HCT116 (cell line): ENCODE measurements around the gene TPH2. TPM values are rescaled to one million over a fixed set of nuclear protein-coding genes. Genes with fewer than 3 reads are reported as not detected.

ENCODE experiments used
- ATAC-seq: fragments of 200-7000 bp; cut with Tn5 transposase; 2 replicates; pipeline ENCODE4 v1.9.1; 2020; ENCODE audit warnings: mild to moderate bottlenecking, moderate library complexity
- BruUV-seq: library from RNA; stranded (reverse); fragments of 400-500 nt; replicated peaks from 2 replicates; lab custom pipeline; 2021; lab: Mats Ljungman, UMichigan
- CTCF ChIA-PET: fragments of 300-600 bp; sonication (Branson Sonifier 250); formaldehyde crosslinking; loops from one replicate; lab custom pipeline; 2021; ENCODE audit warnings: antibody characterized with exemption; lab: Charles Lee
- POLR2A ChIA-PET: fragments of 300-600, 350-600 bp; sonication (Branson Sonifier 250); formaldehyde crosslinking; loops from one replicate; lab custom pipeline; 2021; ENCODE audit warnings: antibody characterized with exemption; lab: Charles Lee
- RAD21 ChIA-PET, 2 experiments: fragments of 300-600 bp; sonication (Branson Sonifier 250); formaldehyde crosslinking; loops; one replicate each; lab custom pipeline; 2023; ENCODE audit warnings: low total read pairs in 2 of 2; ENCODE audit not compliant: uncharacterized antibody in 2 of 2, unreplicated experiment in 2 of 2, low non-redundant PET in 1 of 2; lab: Charles Lee
- DNase-seq: peaks from one replicate; pipeline ENCODE4 v3.0.0-alpha.2; 2010; ENCODE audit warnings: low read depth, low spot score
- H2AFZ ChIP-seq: fragments of 200-600 bp; shearing (Covaris generic), sonication (generic); 2 replicates; pipeline ENCODE4 v1.6.1; 2017; ENCODE audit warnings: low read depth, mixed run types, mixed read lengths, antibody characterized with exemption, low read length; ENCODE audit not compliant: poor library complexity, severe bottlenecking
- H3K27ac ChIP-seq: 2 replicates; pipeline ENCODE4 v1.5.1; 2012; ENCODE audit warnings: low read depth, low read length
- H3K27me3 ChIP-seq: fragments of 200-600 bp; sonication (generic); 2 replicates; pipeline ENCODE4 v1.6.1; 2016; ENCODE audit warnings: mixed run types, low read length, mixed read lengths; ENCODE audit not compliant: insufficient read depth
- H3K36me3 ChIP-seq, 2 experiments: fragments of 200-500 bp in 1 of 2; fragments of 200-600 bp in 1 of 2; sonication (Bioruptor generic) in 1 of 2; sonication (generic) in 1 of 2; 2 replicates each; pipeline versions ENCODE4 v1.5.1 to v1.6.1; 2014 to 2016; ENCODE audit warnings: low read length in 2 of 2, inconsistent platforms in 1 of 2, mixed read lengths in 1 of 2, mixed run types in 1 of 2; ENCODE audit not compliant: insufficient read depth in 2 of 2, control insufficient read depth in 1 of 2
- H3K4me1 ChIP-seq, 2 experiments: fragments of 200-600 bp in 1 of 2; sonication (generic) in 1 of 2; 2 replicates each; pipeline versions ENCODE4 v1.5.1 to v1.6.1; 2012 to 2017; ENCODE audit warnings: low read length in 2 of 2, inconsistent platforms in 1 of 2, mild to moderate bottlenecking in 1 of 2, mixed read lengths in 1 of 2, mixed run types in 1 of 2, moderate library complexity in 1 of 2; ENCODE audit not compliant: insufficient read depth in 2 of 2, control insufficient read depth in 1 of 2
- H3K4me2 ChIP-seq: fragments of 200-600 bp; sonication (generic); 2 replicates; pipeline ENCODE4 v1.6.1; 2017; ENCODE audit warnings: mixed run types, low read length, mixed read lengths
- H3K4me3 ChIP-seq, 2 experiments: fragments of 200-600 bp in 1 of 2; sonication (generic) in 1 of 2; replicated peaks in 1 of 2; 2 replicates each; pipeline ENCODE4 v1.5.1; 2011 to 2016; ENCODE audit warnings: low read length in 2 of 2, control low read depth in 1 of 2, low read depth in 1 of 2, mild to moderate bottlenecking in 1 of 2, mixed read lengths in 1 of 2, mixed run types in 1 of 2
- H3K79me2 ChIP-seq: fragments of 200-600 bp; sonication (generic); 2 replicates; pipeline ENCODE4 v1.6.1; 2017; ENCODE audit warnings: mild to moderate bottlenecking, mixed run types, low read length, moderate library complexity, mixed read lengths; ENCODE audit not compliant: insufficient read depth
- H3K9ac ChIP-seq: fragments of 200-600 bp; sonication (generic); 2 replicates; pipeline ENCODE4 v1.6.1; 2016; ENCODE audit warnings: low read length, mixed read lengths
- H3K9me2 ChIP-seq: fragments of 200-600 bp; sonication (generic), shearing (Covaris generic); 2 replicates; pipeline ENCODE4 v1.6.1; 2017; ENCODE audit warnings: mixed run types, mild to moderate bottlenecking, moderate library complexity; ENCODE audit not compliant: insufficient read depth
- H3K9me3 ChIP-seq, 2 experiments: fragments of 200-500 bp in 1 of 2; fragments of 200-600 bp in 1 of 2; sonication (Bioruptor generic) in 1 of 2; sonication (generic) in 1 of 2; 2 replicates each; pipeline ENCODE4 v1.6.1; 2014 to 2017; ENCODE audit warnings: low read length in 2 of 2, mixed read lengths in 2 of 2, inconsistent platforms in 1 of 2, low read depth in 1 of 2, mild to moderate bottlenecking in 1 of 2, mixed run types in 1 of 2, moderate library complexity in 1 of 2; ENCODE audit not compliant: control insufficient read depth in 1 of 2, insufficient read depth in 1 of 2
- H4K20me1 ChIP-seq: fragments of 200-600 bp; sonication (generic), shearing (Covaris generic); 2 replicates; pipeline ENCODE4 v1.6.1; 2017; ENCODE audit warnings: mixed run types, mild to moderate bottlenecking, moderate library complexity; ENCODE audit not compliant: insufficient read depth
- CBX3 ChIP-seq: IDR thresholded peaks from 2 replicates; pipeline ENCODE4 v1.6.1; 2012; ENCODE audit warnings: low read depth
- CEBPB ChIP-seq: IDR thresholded peaks from 2 replicates; pipeline ENCODE4 v1.6.1; 2012; ENCODE audit warnings: low read depth
- EGR1 ChIP-seq: IDR thresholded peaks from 2 replicates; pipeline ENCODE4 v1.6.1; 2012; ENCODE audit warnings: low read depth
- EZH2 ChIP-seq: fragments of 200-600 bp; sonication (generic); IDR thresholded peaks from 2 replicates; pipeline ENCODE4 v1.6.1; 2017; ENCODE audit warnings: antibody characterized with exemption, mixed run types
- EZH2phosphoT487 ChIP-seq: fragments of 200-600 bp; IDR thresholded peaks from 2 replicates; pipeline ENCODE4 v1.6.1; 2018; ENCODE audit warnings: antibody characterized with exemption, borderline replicate concordance
- FOSL1 ChIP-seq: IDR thresholded peaks from 2 replicates; pipeline ENCODE4 v1.6.1; 2012; ENCODE audit warnings: low read depth
- POLR2A ChIP-seq: IDR thresholded peaks from 2 replicates; pipeline ENCODE4 v1.7.0; 2011; ENCODE audit warnings: borderline replicate concordance; ENCODE audit not compliant: insufficient read depth, insufficient read length; ENCODE audit errors: extremely low read depth
- POLR2AphosphoS5 ChIP-seq: IDR thresholded peaks from 2 replicates; pipeline ENCODE4 v1.6.1; 2011; ENCODE audit warnings: mild to moderate bottlenecking, low read depth, low read length, moderate library complexity
- RAD21 ChIP-seq: IDR thresholded peaks from 2 replicates; pipeline ENCODE4 v1.6.1; 2012; ENCODE audit warnings: low read depth, mild to moderate bottlenecking
- SIN3A ChIP-seq: IDR thresholded peaks from 2 replicates; pipeline ENCODE4 v1.6.1; 2012; ENCODE audit warnings: low read depth
- SP1 ChIP-seq: IDR thresholded peaks from 2 replicates; pipeline ENCODE4 v1.6.1; 2012; ENCODE audit warnings: low read depth
- TCF7L2 ChIP-seq: IDR thresholded peaks from 2 replicates; pipeline ENCODE4 v1.7.0; 2011; ENCODE audit warnings: borderline replicate concordance, inconsistent platforms; ENCODE audit not compliant: insufficient read depth, insufficient read length; ENCODE audit errors: extremely low read depth
- YY1 ChIP-seq: IDR thresholded peaks from 2 replicates; pipeline ENCODE4 v1.6.1; 2011; ENCODE audit warnings: low read length, low read depth, moderate library complexity, mild to moderate bottlenecking; ENCODE audit not compliant: insufficient replicate concordance; ENCODE audit errors: extremely low read depth
- ZFX ChIP-seq: fragments of 450-650 bp; IDR thresholded peaks from 2 replicates; pipeline ENCODE4 v1.6.1; 2017
- ZNF274 ChIP-seq: fragments of 200-500 bp; sonication (Bioruptor generic); IDR thresholded peaks from 2 replicates; pipeline ENCODE4 v1.6.1; 2014; ENCODE audit warnings: mild to moderate bottlenecking, low read depth, low read length, inconsistent platforms
- intact Hi-C: fragments of 100-400 bp; cut with micrococcal nuclease; formaldehyde crosslinking; loops from 2 replicates; pipeline ENCODE4 v1.10.0; 2022
- total RNA-seq: library from RNA; stranded (reverse); gene quantifications from one replicate; pipeline ENCODE4 v1.2.1, GENCODE V29; 2021; ENCODE audit not compliant: unreplicated experiment
- TF ChIP-seq, protein P1 (sequence below): IDR thresholded peaks from 2 replicates; pipeline ENCODE4 v1.6.1; 2012; ENCODE audit warnings: low read depth
- TF ChIP-seq, protein P2 (sequence below): IDR thresholded peaks from 2 replicates; pipeline ENCODE4 v1.6.1; 2012
- TF ChIP-seq, protein P3 (sequence below): IDR thresholded peaks from 2 replicates; pipeline ENCODE4 v1.6.1; 2012
- TF ChIP-seq, protein P4 (sequence below): IDR thresholded peaks from 2 replicates; pipeline ENCODE4 v1.6.1; 2011; ENCODE audit warnings: mild to moderate bottlenecking, low read length, moderate library complexity; ENCODE audit not compliant: insufficient replicate concordance; ENCODE audit errors: extremely low read depth
- TF ChIP-seq, protein P5 (sequence below), 3 experiments: fragments of 200-600 bp in 1 of 3; sonication (generic) in 1 of 3; IDR thresholded peaks in 2 of 3; conservative IDR thresholded peaks in 1 of 3; 2 replicates each; pipeline ENCODE4 v1.5.1; 2012 to 2017; ENCODE audit warnings: low read depth in 2 of 3, low read length in 2 of 3, antibody characterized with exemption in 1 of 3, borderline replicate concordance in 1 of 3, control low read depth in 1 of 3, mild to moderate bottlenecking in 1 of 3, mixed read lengths in 1 of 3, mixed run types in 1 of 3, moderate library complexity in 1 of 3; ENCODE audit not compliant: insufficient read depth in 1 of 3

Gene TPH2
- total RNA-seq, 1 experiment from 2014 or later: not detected

DNA sequence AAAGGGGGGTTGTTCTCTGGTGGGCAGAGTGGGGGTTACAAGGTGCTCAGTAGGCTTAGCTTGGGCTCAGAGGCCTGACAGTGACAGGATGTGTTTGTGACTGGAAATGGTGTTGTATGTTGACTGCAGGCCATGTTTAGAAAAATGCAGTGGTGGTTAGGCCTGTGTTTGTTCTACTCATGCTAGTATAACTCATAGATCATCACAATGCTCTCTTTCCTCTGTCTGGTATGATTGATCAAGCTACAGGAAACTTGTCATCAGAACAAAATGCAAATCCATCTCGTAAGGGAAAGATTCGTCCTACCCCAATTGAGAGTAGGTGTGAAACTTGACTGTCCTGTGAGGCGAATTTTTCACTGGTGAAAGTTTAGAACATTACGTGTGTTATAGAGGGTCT lies 11.8 kb downstream of the TPH2 start:
- H3K4me3 ChIP-seq: no peak overlapping the region
- TF ChIP-seq EZH2phosphoT487: no peak
- TF ChIP-seq ZFX: no peak
- TF ChIP-seq EGR1: no peak
- TF ChIP-seq ZNF274: no peak
- no peak for TF ChIP-seq TCF7L2
- TF ChIP-seq CEBPB: no peak
- TF ChIP-seq, protein P1, sequence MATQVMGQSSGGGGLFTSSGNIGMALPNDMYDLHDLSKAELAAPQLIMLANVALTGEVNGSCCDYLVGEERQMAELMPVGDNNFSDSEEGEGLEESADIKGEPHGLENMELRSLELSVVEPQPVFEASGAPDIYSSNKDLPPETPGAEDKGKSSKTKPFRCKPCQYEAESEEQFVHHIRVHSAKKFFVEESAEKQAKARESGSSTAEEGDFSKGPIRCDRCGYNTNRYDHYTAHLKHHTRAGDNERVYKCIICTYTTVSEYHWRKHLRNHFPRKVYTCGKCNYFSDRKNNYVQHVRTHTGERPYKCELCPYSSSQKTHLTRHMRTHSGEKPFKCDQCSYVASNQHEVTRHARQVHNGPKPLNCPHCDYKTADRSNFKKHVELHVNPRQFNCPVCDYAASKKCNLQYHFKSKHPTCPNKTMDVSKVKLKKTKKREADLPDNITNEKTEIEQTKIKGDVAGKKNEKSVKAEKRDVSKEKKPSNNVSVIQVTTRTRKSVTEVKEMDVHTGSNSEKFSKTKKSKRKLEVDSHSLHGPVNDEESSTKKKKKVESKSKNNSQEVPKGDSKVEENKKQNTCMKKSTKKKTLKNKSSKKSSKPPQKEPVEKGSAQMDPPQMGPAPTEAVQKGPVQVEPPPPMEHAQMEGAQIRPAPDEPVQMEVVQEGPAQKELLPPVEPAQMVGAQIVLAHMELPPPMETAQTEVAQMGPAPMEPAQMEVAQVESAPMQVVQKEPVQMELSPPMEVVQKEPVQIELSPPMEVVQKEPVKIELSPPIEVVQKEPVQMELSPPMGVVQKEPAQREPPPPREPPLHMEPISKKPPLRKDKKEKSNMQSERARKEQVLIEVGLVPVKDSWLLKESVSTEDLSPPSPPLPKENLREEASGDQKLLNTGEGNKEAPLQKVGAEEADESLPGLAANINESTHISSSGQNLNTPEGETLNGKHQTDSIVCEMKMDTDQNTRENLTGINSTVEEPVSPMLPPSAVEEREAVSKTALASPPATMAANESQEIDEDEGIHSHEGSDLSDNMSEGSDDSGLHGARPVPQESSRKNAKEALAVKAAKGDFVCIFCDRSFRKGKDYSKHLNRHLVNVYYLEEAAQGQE: no peak
- TF ChIP-seq, protein P2, sequence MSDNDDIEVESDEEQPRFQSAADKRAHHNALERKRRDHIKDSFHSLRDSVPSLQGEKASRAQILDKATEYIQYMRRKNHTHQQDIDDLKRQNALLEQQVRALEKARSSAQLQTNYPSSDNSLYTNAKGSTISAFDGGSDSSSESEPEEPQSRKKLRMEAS: no peak
- TF ChIP-seq SP1: no peak
- TF ChIP-seq RAD21: no peak
- no peak for TF ChIP-seq FOSL1
- TF ChIP-seq, protein P3, sequence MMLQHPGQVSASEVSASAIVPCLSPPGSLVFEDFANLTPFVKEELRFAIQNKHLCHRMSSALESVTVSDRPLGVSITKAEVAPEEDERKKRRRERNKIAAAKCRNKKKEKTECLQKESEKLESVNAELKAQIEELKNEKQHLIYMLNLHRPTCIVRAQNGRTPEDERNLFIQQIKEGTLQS: no peak
- no peak for TF ChIP-seq POLR2AphosphoS5
- TF ChIP-seq EZH2: no peak
- TF ChIP-seq, protein P4, sequence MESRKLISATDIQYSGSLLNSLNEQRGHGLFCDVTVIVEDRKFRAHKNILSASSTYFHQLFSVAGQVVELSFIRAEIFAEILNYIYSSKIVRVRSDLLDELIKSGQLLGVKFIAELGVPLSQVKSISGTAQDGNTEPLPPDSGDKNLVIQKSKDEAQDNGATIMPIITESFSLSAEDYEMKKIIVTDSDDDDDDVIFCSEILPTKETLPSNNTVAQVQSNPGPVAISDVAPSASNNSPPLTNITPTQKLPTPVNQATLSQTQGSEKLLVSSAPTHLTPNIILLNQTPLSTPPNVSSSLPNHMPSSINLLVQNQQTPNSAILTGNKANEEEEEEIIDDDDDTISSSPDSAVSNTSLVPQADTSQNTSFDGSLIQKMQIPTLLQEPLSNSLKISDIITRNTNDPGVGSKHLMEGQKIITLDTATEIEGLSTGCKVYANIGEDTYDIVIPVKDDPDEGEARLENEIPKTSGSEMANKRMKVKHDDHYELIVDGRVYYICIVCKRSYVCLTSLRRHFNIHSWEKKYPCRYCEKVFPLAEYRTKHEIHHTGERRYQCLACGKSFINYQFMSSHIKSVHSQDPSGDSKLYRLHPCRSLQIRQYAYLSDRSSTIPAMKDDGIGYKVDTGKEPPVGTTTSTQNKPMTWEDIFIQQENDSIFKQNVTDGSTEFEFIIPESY: no peak
- TF ChIP-seq SIN3A: no peak
- TF ChIP-seq, protein P5, sequence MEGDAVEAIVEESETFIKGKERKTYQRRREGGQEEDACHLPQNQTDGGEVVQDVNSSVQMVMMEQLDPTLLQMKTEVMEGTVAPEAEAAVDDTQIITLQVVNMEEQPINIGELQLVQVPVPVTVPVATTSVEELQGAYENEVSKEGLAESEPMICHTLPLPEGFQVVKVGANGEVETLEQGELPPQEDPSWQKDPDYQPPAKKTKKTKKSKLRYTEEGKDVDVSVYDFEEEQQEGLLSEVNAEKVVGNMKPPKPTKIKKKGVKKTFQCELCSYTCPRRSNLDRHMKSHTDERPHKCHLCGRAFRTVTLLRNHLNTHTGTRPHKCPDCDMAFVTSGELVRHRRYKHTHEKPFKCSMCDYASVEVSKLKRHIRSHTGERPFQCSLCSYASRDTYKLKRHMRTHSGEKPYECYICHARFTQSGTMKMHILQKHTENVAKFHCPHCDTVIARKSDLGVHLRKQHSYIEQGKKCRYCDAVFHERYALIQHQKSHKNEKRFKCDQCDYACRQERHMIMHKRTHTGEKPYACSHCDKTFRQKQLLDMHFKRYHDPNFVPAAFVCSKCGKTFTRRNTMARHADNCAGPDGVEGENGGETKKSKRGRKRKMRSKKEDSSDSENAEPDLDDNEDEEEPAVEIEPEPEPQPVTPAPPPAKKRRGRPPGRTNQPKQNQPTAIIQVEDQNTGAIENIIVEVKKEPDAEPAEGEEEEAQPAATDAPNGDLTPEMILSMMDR (IDR thresholded peaks at IDR 0.05 in 2 of 3, conservative IDR thresholded peaks at IDR 0.05 in 1 of 3; ENCODE audit: borderline replicate concordance in 1 of 3, insufficient read depth in 1 of 3, low read depth in 2 of 3, low read length in 2 of 3): no peak
- no peak for TF ChIP-seq CBX3
- TF ChIP-seq POLR2A: no peak
- no peak for TF ChIP-seq YY1
- H3K4me2 ChIP-seq: no peak overlapping the region
- no peaks in the 10 kb centered on the region for H3K9me3 ChIP-seq
- POLR2A ChIA-PET: no interaction called here
- RAD21 ChIA-PET: no interaction called here
- H2AFZ ChIP-seq: no peak overlapping the region
- H3K9me2 ChIP-seq: no peaks in the 10 kb centered on the region
- no peak overlapping the region for H3K9ac ChIP-seq
- no peaks in the 10 kb centered on the region for H4K20me1 ChIP-seq
- H3K27ac ChIP-seq: no peak overlapping the region
- H3K79me2 ChIP-seq: no peaks in the 10 kb centered on the region
- CTCF ChIA-PET: no interaction called here
- no peaks in the 10 kb centered on the region for H3K4me1 ChIP-seq
- intact Hi-C loops: no loop called here
- ATAC-seq (no peak), DNase-seq (no peak)
- no peaks in the 10 kb centered on the region for H3K27me3 ChIP-seq
- no TSS peak for BruUV-seq
- no peaks in the 10 kb centered on the region for H3K36me3 ChIP-seq
